H9 (cell line): ENCODE data around the gene DOC2B. TPM values are rescaled to one million over a fixed set of nuclear protein-coding genes. Genes with fewer than 3 reads are reported as not detected.

Experiments used
- DNase-seq: peaks from one replicate; pipeline ENCODE4 v3.0.0-alpha.2; 2017
- H2AFZ ChIP-seq: one replicate; pipeline ENCODE4 v1.6.1; 2013; ENCODE audit warnings: mild to moderate bottlenecking, low read length, control low read depth, moderate library complexity
- H2AK5ac ChIP-seq: 2 replicates; pipeline ENCODE4 v1.6.1; 2013; ENCODE audit warnings: low read length, control low read depth, mixed read lengths; ENCODE audit not compliant: insufficient read length
- H2BK120ac ChIP-seq: one replicate; pipeline ENCODE4 v1.6.1; 2013; ENCODE audit warnings: low read depth, mild to moderate bottlenecking, low read length, control low read depth, inconsistent platforms; ENCODE audit not compliant: poor library complexity, severe bottlenecking
- H2BK12ac ChIP-seq: 2 replicates; pipeline ENCODE4 v1.6.1; 2013; ENCODE audit warnings: low read length, control low read depth, mixed read lengths, low read depth; ENCODE audit not compliant: insufficient read length
- H2BK15ac ChIP-seq: 2 replicates; pipeline ENCODE4 v1.6.1; 2013; ENCODE audit warnings: low read depth, low read length, control low read depth
- H2BK20ac ChIP-seq: one replicate; pipeline ENCODE4 v1.6.1; 2013; ENCODE audit warnings: low read depth, mild to moderate bottlenecking, low read length, control low read depth, inconsistent platforms; ENCODE audit not compliant: poor library complexity, severe bottlenecking
- H2BK5ac ChIP-seq: 2 replicates; pipeline ENCODE4 v1.6.1; 2013; ENCODE audit warnings: low read length, control low read depth, mixed read lengths; ENCODE audit not compliant: insufficient read length
- H3K14ac ChIP-seq: 2 replicates; pipeline ENCODE4 v1.6.1; 2013; ENCODE audit warnings: low read length, control low read depth; ENCODE audit not compliant: insufficient read depth
- H3K18ac ChIP-seq: 2 replicates; pipeline ENCODE4 v1.6.1; 2013; ENCODE audit warnings: low read depth, mild to moderate bottlenecking, mixed read lengths, low read length, control low read depth; ENCODE audit not compliant: insufficient read length
- H3K23ac ChIP-seq: 2 replicates; pipeline ENCODE4 v1.6.1; 2013; ENCODE audit warnings: low read length, control low read depth, mixed read lengths, low read depth; ENCODE audit not compliant: insufficient read length
- H3K23me2 ChIP-seq: 2 replicates; pipeline ENCODE4 v1.6.1; 2013; ENCODE audit warnings: low read depth, mild to moderate bottlenecking, mixed read lengths, low read length, control low read depth; ENCODE audit not compliant: insufficient read length, poor library complexity, severe bottlenecking
- H3K27ac ChIP-seq: 2 replicates; pipeline ENCODE4 v1.5.1; 2013; ENCODE audit warnings: low read length, control low read depth, mixed read lengths, low read depth; ENCODE audit not compliant: insufficient read length
- H3K27me3 ChIP-seq: 2 replicates; pipeline ENCODE4 v1.6.1; 2013; ENCODE audit warnings: low read length, control low read depth, inconsistent platforms; ENCODE audit not compliant: insufficient read depth
- H3K4ac ChIP-seq: 2 replicates; pipeline ENCODE4 v1.6.1; 2013; ENCODE audit warnings: low read depth, mild to moderate bottlenecking, control low read depth, inconsistent platforms, low read length, moderate library complexity
- H3K4me1 ChIP-seq: 2 replicates; pipeline ENCODE4 v1.6.1; 2013; ENCODE audit warnings: low read length, control low read depth, inconsistent platforms; ENCODE audit not compliant: insufficient read depth
- H3K4me2 ChIP-seq: 2 replicates; pipeline ENCODE4 v1.6.1; 2013; ENCODE audit warnings: low read length, control low read depth, mixed read lengths; ENCODE audit not compliant: insufficient read length, insufficient read depth
- H3K56ac ChIP-seq: 2 replicates; pipeline ENCODE4 v1.6.1; 2013; ENCODE audit warnings: low read depth, mild to moderate bottlenecking, mixed read lengths, low read length, control low read depth; ENCODE audit not compliant: insufficient read length
- H3K79me1 ChIP-seq: 2 replicates; pipeline ENCODE4 v1.6.1; 2013; ENCODE audit warnings: low read depth, mild to moderate bottlenecking, moderate library complexity, low read length, control low read depth, inconsistent platforms; ENCODE audit not compliant: insufficient read depth, poor library complexity, severe bottlenecking
- H3K79me2 ChIP-seq: 2 replicates; pipeline ENCODE4 v1.6.1; 2013; ENCODE audit warnings: low read length, control low read depth, inconsistent platforms; ENCODE audit not compliant: insufficient read depth
- H3K9ac ChIP-seq: 2 replicates; pipeline ENCODE4 v1.6.1; 2013; ENCODE audit warnings: low read length, control low read depth, mixed read lengths; ENCODE audit not compliant: insufficient read length; ENCODE audit errors: extremely low read depth
- H3K9me3 ChIP-seq: one replicate; pipeline ENCODE4 v1.6.1; 2013; ENCODE audit warnings: low read depth, low read length, inconsistent platforms; ENCODE audit not compliant: control insufficient read depth
- H3T11ph ChIP-seq: one replicate; pipeline ENCODE4 v1.6.1; 2013; ENCODE audit warnings: mild to moderate bottlenecking, low read length, control low read depth, inconsistent platforms
- H4K20me1 ChIP-seq: one replicate; pipeline ENCODE4 v1.6.1; 2013; ENCODE audit not compliant: control insufficient read depth, insufficient read length, insufficient read depth
- H4K5ac ChIP-seq: 2 replicates; pipeline ENCODE4 v1.6.1; 2013; ENCODE audit warnings: low read depth, mild to moderate bottlenecking, mixed read lengths, low read length, control low read depth; ENCODE audit not compliant: insufficient read length
- H4K8ac ChIP-seq: replicated peaks from 2 replicates; pipeline ENCODE4 v1.6.1; 2013; ENCODE audit warnings: low read length, control low read depth, mixed read lengths, low read depth; ENCODE audit not compliant: insufficient read length
- H4K91ac ChIP-seq: 2 replicates; pipeline ENCODE4 v1.6.1; 2013; ENCODE audit warnings: low read depth, mild to moderate bottlenecking, moderate library complexity, mixed read lengths, low read length, control low read depth; ENCODE audit not compliant: insufficient read length
- H3K27ac Mint-ChIP-seq, 3 experiments: 2 replicates in 2 of 3; 3 replicates in 1 of 3; pipeline ENCODE4 v1.8.0; 2020 to 2021; ENCODE audit warnings: mixed read lengths in 3 of 3, mild to moderate bottlenecking in 1 of 3, moderate library complexity in 1 of 3
- H3K27me3 Mint-ChIP-seq: 2 replicates; pipeline ENCODE4 v1.8.0; 2021; ENCODE audit warnings: low read depth, mild to moderate bottlenecking, moderate library complexity, mixed read lengths
- H3K36me3 Mint-ChIP-seq, 3 experiments: 2 replicates in 2 of 3; 3 replicates in 1 of 3; pipeline ENCODE4 v1.8.0; 2020 to 2021; ENCODE audit warnings: low read depth in 3 of 3, mixed read lengths in 3 of 3; ENCODE audit not compliant: insufficient read depth in 1 of 3
- H3K4me1 Mint-ChIP-seq, 2 experiments: 2 replicates each; pipeline ENCODE4 v1.8.0; 2020; ENCODE audit warnings: mixed read lengths in 2 of 2
- H3K4me3 Mint-ChIP-seq, 2 experiments: 2 replicates in 1 of 2; 3 replicates in 1 of 2; pipeline ENCODE4 v1.8.0; 2020 to 2021; ENCODE audit warnings: mild to moderate bottlenecking in 2 of 2, mixed read lengths in 2 of 2, moderate library complexity in 1 of 2
- H3K9me3 Mint-ChIP-seq, 2 experiments: 2 replicates in 1 of 2; 3 replicates in 1 of 2; pipeline ENCODE4 v1.8.0; 2020; ENCODE audit warnings: mild to moderate bottlenecking in 2 of 2, mixed read lengths in 2 of 2, moderate library complexity in 1 of 2
- WGBS: extraction: QIAGEN DNeasy Blood & Tissue Kit; methylation state at CpG from one replicate; pipeline ENCODE4 v1.1.7; 2013; ENCODE audit warnings: missing lambda C conversion rate, low lambda C conversion rate, mixed read lengths; ENCODE audit not compliant: insufficient read length; ENCODE audit errors: extremely low coverage; 5-methylcytosine and 5-hydroxymethylcytosine counted together
- total RNA-seq: library from RNA; stranded (reverse); gene quantifications from 2 replicates; pipeline ENCODE4 v1.2.1, GENCODE V29; 2021
- TF ChIP-seq, protein P1 (sequence below): fragments of 200-600 bp; sonication (generic); conservative IDR thresholded peaks from 3 replicates; pipeline ENCODE4 v1.8.0; 2021; ENCODE audit warnings: antibody characterized with exemption, mild to moderate bottlenecking

The DOC2B gene
- total RNA-seq, 1 experiment from 2014 or later = 2.1 TPM

- no peaks in the 10 kb centered on the region for H3K9me3 ChIP-seq
- H2BK15ac ChIP-seq = no peak overlapping the region
- Mint-ChIP-seq H3K27me3 (peaks cover 4% of the 10 kb centered on the region), H3K9me3 (no peaks in the 10 kb centered on the region), H3K4me3 (no peak overlapping the region), H3K27ac (peak overlapping the region in 1 of 3 experiments; percentile 23; a peak in 1 of 7 replicates), H3K4me1 (no peaks in the 10 kb centered on the region), H3K36me3 (no peaks in the 10 kb centered on the region)
- no peaks in the 10 kb centered on the region for H4K20me1 ChIP-seq
- H3K4ac ChIP-seq = no peak overlapping the region
- no peak overlapping the region for H3K4me2 ChIP-seq
- H3K79me2 ChIP-seq = no peaks in the 10 kb centered on the region
- H3K9ac ChIP-seq = no peak overlapping the region
- H3T11ph ChIP-seq = no peak overlapping the region
- no peak overlapping the region for H3K27ac ChIP-seq
- no peaks in the 10 kb centered on the region for H3K4me1 ChIP-seq
- H2AFZ ChIP-seq = no peak overlapping the region
- no peak overlapping the region for H3K23ac ChIP-seq
- no peak overlapping the region for H2AK5ac ChIP-seq
- H2BK12ac ChIP-seq = no peak overlapping the region
- no peak overlapping the region for H4K5ac ChIP-seq
- no peak overlapping the region for H2BK5ac ChIP-seq
- no peak overlapping the region for H2BK20ac ChIP-seq
- no peak overlapping the region for H3K14ac ChIP-seq
- TF ChIP-seq, protein P1, sequence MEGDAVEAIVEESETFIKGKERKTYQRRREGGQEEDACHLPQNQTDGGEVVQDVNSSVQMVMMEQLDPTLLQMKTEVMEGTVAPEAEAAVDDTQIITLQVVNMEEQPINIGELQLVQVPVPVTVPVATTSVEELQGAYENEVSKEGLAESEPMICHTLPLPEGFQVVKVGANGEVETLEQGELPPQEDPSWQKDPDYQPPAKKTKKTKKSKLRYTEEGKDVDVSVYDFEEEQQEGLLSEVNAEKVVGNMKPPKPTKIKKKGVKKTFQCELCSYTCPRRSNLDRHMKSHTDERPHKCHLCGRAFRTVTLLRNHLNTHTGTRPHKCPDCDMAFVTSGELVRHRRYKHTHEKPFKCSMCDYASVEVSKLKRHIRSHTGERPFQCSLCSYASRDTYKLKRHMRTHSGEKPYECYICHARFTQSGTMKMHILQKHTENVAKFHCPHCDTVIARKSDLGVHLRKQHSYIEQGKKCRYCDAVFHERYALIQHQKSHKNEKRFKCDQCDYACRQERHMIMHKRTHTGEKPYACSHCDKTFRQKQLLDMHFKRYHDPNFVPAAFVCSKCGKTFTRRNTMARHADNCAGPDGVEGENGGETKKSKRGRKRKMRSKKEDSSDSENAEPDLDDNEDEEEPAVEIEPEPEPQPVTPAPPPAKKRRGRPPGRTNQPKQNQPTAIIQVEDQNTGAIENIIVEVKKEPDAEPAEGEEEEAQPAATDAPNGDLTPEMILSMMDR = no peak
- H3K23me2 ChIP-seq = no peaks in the 10 kb centered on the region
- H3K27me3 ChIP-seq = no peaks in the 10 kb centered on the region
- H3K18ac ChIP-seq = no peak overlapping the region
- no peak for DNase-seq
- no peak overlapping the region for H2BK120ac ChIP-seq
- no peak overlapping the region for H4K8ac ChIP-seq
- no peak overlapping the region for H3K56ac ChIP-seq
- no peaks in the 10 kb centered on the region for H3K79me1 ChIP-seq
- no CpG with 5 or more reads among the region's 7 CpGs for WGBS
- no peak overlapping the region for H4K91ac ChIP-seq
Observed at GRCh38 chr17:155576-155975, 25.9 kb downstream of the DOC2B start.
